IMR-90 (cell line): ENCODE measurements around the gene MEGF6. TPM values are rescaled to one million over a fixed set of nuclear protein-coding genes. Genes with fewer than 3 reads are reported as not detected.

Source experiments
- ATAC-seq: fragments of 200-7000 bp; cut with Tn5 transposase; 2 replicates; pipeline ENCODE4 v1.9.1; 2020; ENCODE audit warnings: low read depth, mild to moderate bottlenecking, moderate library complexity
- BruUV-seq: library from RNA; stranded (reverse); fragments of 400-500 nt; replicated peaks from 2 replicates; lab custom pipeline; 2021; lab: Mats Ljungman, UMichigan
- CTCF ChIA-PET: fragments of 300-600 bp; formaldehyde crosslinking; extraction: SDS; loops from one replicate; lab custom pipeline; 2021; ENCODE audit warnings: antibody characterized with exemption; lab: Yijun Ruan, JAX
- POLR2A ChIA-PET: fragments of 300-600 bp; sonication (Branson Sonifier 250); formaldehyde crosslinking; loops from one replicate; lab custom pipeline; 2022; ENCODE audit warnings: antibody characterized with exemption; ENCODE audit not compliant: unreplicated experiment; lab: Charles Lee
- DNase-seq: peaks from one replicate; pipeline ENCODE4 v3.0.0; 2013
- H2AFZ ChIP-seq: replicated peaks from 2 replicates; pipeline ENCODE3; 2013; ENCODE audit warnings: low read length, mild to moderate bottlenecking; ENCODE audit not compliant: poor library complexity
- H2AK5ac ChIP-seq: 2 replicates; pipeline ENCODE4 v1.6.1; 2013; ENCODE audit warnings: low read depth, low read length, inconsistent platforms
- H2AK9ac ChIP-seq: replicated peaks from 2 replicates; pipeline ENCODE3; 2013; ENCODE audit warnings: mild to moderate bottlenecking, low read depth, low read length, moderate library complexity; ENCODE audit not compliant: poor library complexity
- H2BK120ac ChIP-seq: 2 replicates; pipeline ENCODE4 v1.6.1; 2013; ENCODE audit warnings: low read depth, low read length, inconsistent platforms
- H2BK15ac ChIP-seq: 3 replicates; pipeline ENCODE4 v1.6.1; 2013; ENCODE audit warnings: low read depth, low read length, inconsistent platforms
- H2BK20ac ChIP-seq: 2 replicates; pipeline ENCODE4 v1.6.1; 2013; ENCODE audit warnings: low read depth, mild to moderate bottlenecking, inconsistent platforms, low read length, moderate library complexity
- H2BK5ac ChIP-seq: 2 replicates; pipeline ENCODE4 v1.6.1; 2013; ENCODE audit warnings: mild to moderate bottlenecking, low read depth, low read length, inconsistent platforms; ENCODE audit not compliant: poor library complexity, severe bottlenecking
- H3K14ac ChIP-seq: replicated peaks from 2 replicates; pipeline ENCODE4 v1.6.1; 2013; ENCODE audit warnings: low read depth, low read length, inconsistent platforms
- H3K18ac ChIP-seq: 2 replicates; pipeline ENCODE4 v1.6.1; 2013; ENCODE audit warnings: low read depth, low read length, control low read depth
- H3K23ac ChIP-seq: 2 replicates; pipeline ENCODE4 v1.6.1; 2013; ENCODE audit warnings: low read depth, low read length, inconsistent platforms
- H3K27ac ChIP-seq: 2 replicates; pipeline ENCODE4 v1.5.1; 2013; ENCODE audit warnings: mild to moderate bottlenecking, control low read depth, low read length; ENCODE audit not compliant: insufficient read depth
- H3K27me3 ChIP-seq: 2 replicates; pipeline ENCODE4 v1.6.1; 2013; ENCODE audit warnings: low read length; ENCODE audit not compliant: control insufficient read depth, insufficient read depth
- H3K36me3 ChIP-seq: 2 replicates; pipeline ENCODE4 v1.6.1; 2013; ENCODE audit warnings: low read length, mixed read lengths; ENCODE audit not compliant: control insufficient read depth, insufficient read depth
- H3K4ac ChIP-seq: 2 replicates; pipeline ENCODE4 v1.6.1; 2013; ENCODE audit warnings: low read depth, low read length, inconsistent platforms
- H3K4me1 ChIP-seq: 2 replicates; pipeline ENCODE4 v1.6.1; 2013; ENCODE audit warnings: low read length, mixed read lengths; ENCODE audit not compliant: control insufficient read depth, insufficient read depth
- H3K4me2 ChIP-seq: 2 replicates; pipeline ENCODE4 v1.6.1; 2013; ENCODE audit warnings: low read depth, mild to moderate bottlenecking, control low read depth, low read length, moderate library complexity
- H3K4me3 ChIP-seq: 2 replicates; pipeline ENCODE4 v1.5.1; 2013; ENCODE audit warnings: low read depth, mild to moderate bottlenecking, control low read depth, low read length, moderate library complexity; ENCODE audit not compliant: insufficient read depth
- H3K56ac ChIP-seq: 2 replicates; pipeline ENCODE4 v1.6.1; 2013; ENCODE audit warnings: low read length, inconsistent platforms; ENCODE audit not compliant: insufficient read depth; ENCODE audit errors: extremely low read depth
- H3K79me1 ChIP-seq, 2 experiments: 2 replicates each; pipeline ENCODE4 v1.6.1; 2013; ENCODE audit warnings: low read length in 2 of 2, inconsistent platforms in 1 of 2, low read depth in 1 of 2
- H3K9ac ChIP-seq: 2 replicates; pipeline ENCODE4 v1.6.1; 2013; ENCODE audit warnings: low read depth, low read length, control low read depth
- H3K9me1 ChIP-seq: 2 replicates; pipeline ENCODE4 v1.6.1; 2013; ENCODE audit warnings: low read length, inconsistent platforms; ENCODE audit not compliant: insufficient read depth
- H3K9me3 ChIP-seq: 2 replicates; pipeline ENCODE4 v1.6.1; 2013; ENCODE audit warnings: low read length; ENCODE audit not compliant: control insufficient read depth, insufficient read depth
- H4K20me1 ChIP-seq: 2 replicates; pipeline ENCODE4 v1.6.1; 2013; ENCODE audit warnings: low read length, inconsistent platforms; ENCODE audit not compliant: insufficient read depth
- H4K5ac ChIP-seq: 2 replicates; pipeline ENCODE4 v1.6.1; 2013; ENCODE audit warnings: mild to moderate bottlenecking, low read depth, low read length, control low read depth
- H4K8ac ChIP-seq, 2 experiments: 2 replicates each; pipeline ENCODE4 v1.6.1; 2013; ENCODE audit warnings: low read depth in 2 of 2, low read length in 2 of 2, control low read depth in 1 of 2, inconsistent platforms in 1 of 2
- H4K91ac ChIP-seq: 2 replicates; pipeline ENCODE4 v1.6.1; 2013; ENCODE audit warnings: low read depth, low read length, inconsistent platforms; ENCODE audit not compliant: insufficient read depth
- CHD1 ChIP-seq: IDR thresholded peaks from 2 replicates; pipeline ENCODE4 v1.6.1; 2012; ENCODE audit warnings: low read depth, low read length, improper control_type of control experiment
- WGBS, 2 experiments: methylation state at CpG; one replicate each; pipeline versions ENCODE4 v1.1.5 to v1.1.7; 2013; ENCODE audit warnings: missing lambda C conversion rate in 2 of 2; ENCODE audit not compliant: insufficient read length in 1 of 2; ENCODE audit errors: extremely low coverage in 2 of 2; 5-methylcytosine and 5-hydroxymethylcytosine counted together
- dilution Hi-C: fragments of 300-500 bp; cut with HindIII; formaldehyde crosslinking; loops from one replicate; pipeline ENCODE4 v1.14.3; 2018; ENCODE audit warnings: low sequenced_read_pairs; ENCODE audit not compliant: unreplicated experiment
- in situ Hi-C: fragments of 300-500 bp; cut with MboI; formaldehyde crosslinking; loops from 3 replicates; pipeline ENCODE4 v1.14.3; 2019; ENCODE audit warnings: low sequenced_read_pairs, inconsistent platforms, mixed read lengths
- intact Hi-C: fragments of 100-400 bp; cut with micrococcal nuclease; formaldehyde crosslinking; loops from 2 replicates; pipeline ENCODE4 v1.10.0; 2022
- polyA plus RNA-seq, 3 experiments: library from polyadenylated mRNA; depleted of rRNA; stranded (reverse); fragments of >200 nt; gene quantifications; 2 replicates each; pipeline ENCODE4 v1.2.3, GENCODE V29; 2012; ENCODE audit warnings: low replicate concordance in 1 of 3
- total RNA-seq: library from RNA; depleted of rRNA; stranded (reverse); fragments of >200 nt; gene quantifications from 2 replicates; pipeline ENCODE4 v1.2.3, GENCODE V29; 2012

Gene MEGF6
- total and polyA plus RNA-seq, 2 of the 4 experiments (the other 2 are of a cell fraction), result 0.72 to 4.1 TPM

DNA sequence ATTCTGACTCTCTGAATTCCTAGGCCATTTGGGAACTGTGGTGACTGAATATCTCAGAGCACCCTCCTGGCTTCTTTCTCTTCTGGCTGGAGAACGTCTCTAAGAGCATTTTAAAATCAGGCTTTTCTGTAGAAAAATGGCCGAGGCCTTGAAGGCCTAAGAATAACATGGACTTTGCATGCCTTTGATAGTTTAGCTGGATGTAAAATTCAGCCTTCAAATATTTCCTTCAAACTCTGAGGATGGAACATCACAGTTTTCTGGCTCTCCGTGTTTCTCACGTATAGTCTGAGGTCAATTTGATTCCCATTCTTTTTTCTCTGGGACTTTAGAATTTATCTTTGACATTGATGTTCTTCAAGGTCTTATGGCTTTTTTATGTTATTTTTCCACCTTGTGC, 122.9 kb downstream of the MEGF6 start:
- no peak overlapping the region for H3K4me3 ChIP-seq
- H3K9ac ChIP-seq, result no peak overlapping the region
- H2BK5ac ChIP-seq, result no peak overlapping the region
- ChIA-PET POLR2A (no interaction called here), CTCF (interaction anchor here (0.6 to 1.2 kb wide), 2 partner anchors 36 to 133 kb away, joined by 3 read pairs; no protein-coding TSS in a partner anchor)
- H3K9me1 ChIP-seq, result no peaks in the 10 kb centered on the region
- H4K8ac ChIP-seq, result no peak overlapping the region
- in situ Hi-C loops (loop anchor here (5.0 kb wide), 1 partner anchor 134 kb away; no protein-coding TSS in a partner anchor), dilution Hi-C loops (no loop called here), intact Hi-C loops (loop anchor here (5.0 kb wide), 1 partner anchor 74 kb away; no protein-coding TSS in a partner anchor)
- H3K23ac ChIP-seq, result no peak overlapping the region
- no peaks in the 10 kb centered on the region for H3K4me1 ChIP-seq
- no peaks in the 10 kb centered on the region for H3K36me3 ChIP-seq
- no peaks in the 10 kb centered on the region; the same call in 1 of the 2 replicates for H3K27me3 ChIP-seq
- H3K14ac ChIP-seq, result no peak overlapping the region
- no peak overlapping the region for H3K56ac ChIP-seq
- H2AFZ ChIP-seq, result no peak overlapping the region
- ATAC-seq (no peak), DNase-seq (no peak)
- peaks cover 5% of the 10 kb centered on the region for H3K9me3 ChIP-seq
- H2AK5ac ChIP-seq, result no peak overlapping the region
- no peak overlapping the region for H3K4ac ChIP-seq
- H3K18ac ChIP-seq, result no peak overlapping the region
- no peak overlapping the region for H3K27ac ChIP-seq
- 70% methylated on average over 2 of the region's 4 CpGs; no CpG with 5 or more reads in 1 of the 2 experiments for WGBS, 2 experiments
- no TSS peak for BruUV-seq
- H2BK120ac ChIP-seq, result no peak overlapping the region
- no peaks in the 10 kb centered on the region for H3K79me1 ChIP-seq
- H3K4me2 ChIP-seq, result no peak overlapping the region
- TF ChIP-seq CHD1, result no peak
- H2AK9ac ChIP-seq, result no peak overlapping the region
- H2BK20ac ChIP-seq, result no peak overlapping the region
- H4K5ac ChIP-seq, result no peak overlapping the region
- no peak overlapping the region for H2BK15ac ChIP-seq
- H4K91ac ChIP-seq, result no peak overlapping the region
- no peaks in the 10 kb centered on the region for H4K20me1 ChIP-seq
